HEK293 (cell line): ENCODE data around the gene SERGEF.

Experiments used
- CTCF ChIP-seq: fragments of 450-650 bp; formaldehyde crosslinking; IDR thresholded peaks from 2 replicates; pipeline ENCODE4 v1.5.1; 2016; ENCODE audit warnings: missing biosample characterization, missing genetic modification characterization
- YY1 ChIP-seq: fragments of 450-650 bp; formaldehyde crosslinking; IDR thresholded peaks from 2 replicates; pipeline ENCODE4 v1.5.1; 2018; ENCODE audit warnings: missing biosample characterization, missing genetic modification characterization
- ZEB2 ChIP-seq: fragments of 450-650 bp; formaldehyde crosslinking; IDR thresholded peaks from 2 replicates; pipeline ENCODE4 v1.5.1; 2016; ENCODE audit warnings: missing biosample characterization, missing genetic modification characterization
- ZNF18 ChIP-seq: fragments of 450-650 bp; formaldehyde crosslinking; IDR thresholded peaks from 2 replicates; pipeline ENCODE4 v1.5.1; 2016; ENCODE audit warnings: missing biosample characterization, missing genetic modification characterization
- ZNF202 ChIP-seq: fragments of 450-650 bp; formaldehyde crosslinking; IDR thresholded peaks from 2 replicates; pipeline ENCODE4 v1.5.1; 2016; ENCODE audit warnings: missing biosample characterization, missing genetic modification characterization, borderline replicate concordance
- ZNF24 ChIP-seq: fragments of 450-650 bp; formaldehyde crosslinking; IDR thresholded peaks from 2 replicates; pipeline ENCODE4 v1.5.1; 2016; ENCODE audit warnings: missing biosample characterization, missing genetic modification characterization
- ZNF645 ChIP-seq: fragments of 450-650 bp; formaldehyde crosslinking; IDR thresholded peaks from 2 replicates; pipeline ENCODE4; 2016; ENCODE audit warnings: missing biosample characterization, missing genetic modification characterization

GRCh38 chr11:17846852-17847453, 165.9 kb downstream of the SERGEF start:
- no peak for TF ChIP-seq ZNF24 (tag by site-specific recombination)
- no peak for TF ChIP-seq ZNF18 (tag by site-specific recombination)
- TF ChIP-seq ZEB2 (tag by site-specific recombination) = no peak
- TF ChIP-seq CTCF (tag by site-specific recombination) = no peak
- no peak for TF ChIP-seq ZNF202 (tag by site-specific recombination)
- no peak for TF ChIP-seq YY1
- TF ChIP-seq ZNF645 (tag by site-specific recombination) = no peak
